Gastrocnemius medialis (tissue), 4 donors: ENCODE results near the gene MOB3B.

Experiments
- POLR2A ChIP-seq, 2 donors: fragments of 450-650 bp; IDR thresholded peaks; one replicate each; pipeline ENCODE4 v1.6.1; 2017; ENCODE audit warnings: antibody characterized with exemption in 2 of 2, mild to moderate bottlenecking in 2 of 2, moderate library complexity in 2 of 2
- TF ChIP-seq, protein P1 (sequence below), 5 experiments: fragments of 450-650 bp in 3 of 5; fragments of 200-600 bp in 2 of 5; sonication (generic) in 2 of 5; IDR thresholded peaks in 4 of 5; conservative IDR thresholded peaks in 1 of 5; 1 replicate in 4 of 5; 2 replicates in 1 of 5; pipeline ENCODE4 v1.5.1; 2016 to 2019; ENCODE audit warnings: antibody characterized with exemption in 5 of 5, mild to moderate bottlenecking in 3 of 5, moderate library complexity in 3 of 5

DNA sequence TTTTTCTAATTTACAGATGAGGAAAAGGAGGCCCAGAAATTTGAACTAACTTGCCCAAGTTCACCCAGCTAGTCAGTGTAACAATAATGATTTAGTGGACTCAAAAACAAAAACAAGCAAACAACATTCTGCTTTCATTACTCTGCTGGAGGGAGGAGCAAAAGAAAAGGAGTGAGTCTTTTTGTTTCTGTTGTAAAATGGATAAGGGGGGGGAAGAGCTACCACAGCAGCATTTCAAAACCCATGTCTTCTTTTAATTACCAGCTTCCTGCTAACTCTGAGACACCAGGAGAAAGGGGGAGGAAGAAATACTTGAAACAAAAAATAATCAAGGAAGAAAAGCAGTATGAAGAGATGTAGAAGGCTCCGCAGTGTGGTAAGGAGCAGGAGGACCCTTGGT lies 193.5 kb downstream of the MOB3B start:
- TF ChIP-seq, protein P1, sequence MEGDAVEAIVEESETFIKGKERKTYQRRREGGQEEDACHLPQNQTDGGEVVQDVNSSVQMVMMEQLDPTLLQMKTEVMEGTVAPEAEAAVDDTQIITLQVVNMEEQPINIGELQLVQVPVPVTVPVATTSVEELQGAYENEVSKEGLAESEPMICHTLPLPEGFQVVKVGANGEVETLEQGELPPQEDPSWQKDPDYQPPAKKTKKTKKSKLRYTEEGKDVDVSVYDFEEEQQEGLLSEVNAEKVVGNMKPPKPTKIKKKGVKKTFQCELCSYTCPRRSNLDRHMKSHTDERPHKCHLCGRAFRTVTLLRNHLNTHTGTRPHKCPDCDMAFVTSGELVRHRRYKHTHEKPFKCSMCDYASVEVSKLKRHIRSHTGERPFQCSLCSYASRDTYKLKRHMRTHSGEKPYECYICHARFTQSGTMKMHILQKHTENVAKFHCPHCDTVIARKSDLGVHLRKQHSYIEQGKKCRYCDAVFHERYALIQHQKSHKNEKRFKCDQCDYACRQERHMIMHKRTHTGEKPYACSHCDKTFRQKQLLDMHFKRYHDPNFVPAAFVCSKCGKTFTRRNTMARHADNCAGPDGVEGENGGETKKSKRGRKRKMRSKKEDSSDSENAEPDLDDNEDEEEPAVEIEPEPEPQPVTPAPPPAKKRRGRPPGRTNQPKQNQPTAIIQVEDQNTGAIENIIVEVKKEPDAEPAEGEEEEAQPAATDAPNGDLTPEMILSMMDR (IDR thresholded peaks at IDR 0.05 in 4 of 5, conservative IDR thresholded peaks at IDR 0.05 in 1 of 5) = no peak
- TF ChIP-seq POLR2A (IDR thresholded peaks at IDR 0.05) = no peak
